GM15510 (cell line): ENCODE results near the gene ZNF513.

Experiments used
- POLR2A ChIP-seq: IDR thresholded peaks from 3 replicates; pipeline ENCODE4 v1.6.1; 2011; ENCODE audit warnings: borderline replicate concordance; ENCODE audit not compliant: insufficient read length; ENCODE audit errors: extremely low read depth

ZNF513 gene

DNA sequence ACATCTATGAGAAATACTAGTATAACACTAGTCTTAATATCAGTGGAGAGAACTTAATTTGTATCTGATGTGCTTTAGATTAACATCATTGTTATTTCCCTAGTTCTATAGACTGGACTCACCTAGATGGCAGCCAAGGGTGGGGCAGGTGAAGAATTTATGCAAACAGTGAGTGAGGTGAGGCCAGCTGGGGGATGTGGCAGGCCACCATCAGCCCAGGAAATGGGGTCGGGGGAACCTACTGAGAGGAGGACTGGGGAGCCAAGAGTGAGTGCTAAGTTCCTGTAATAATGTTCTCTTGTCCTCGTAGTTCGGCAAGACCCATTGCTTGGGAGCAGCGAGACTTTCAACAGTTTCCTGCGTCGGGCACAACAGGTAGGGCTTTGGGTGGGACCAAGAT is 7.6 kb downstream of the ZNF513 start:
- no peak for TF ChIP-seq POLR2A

DNA sequence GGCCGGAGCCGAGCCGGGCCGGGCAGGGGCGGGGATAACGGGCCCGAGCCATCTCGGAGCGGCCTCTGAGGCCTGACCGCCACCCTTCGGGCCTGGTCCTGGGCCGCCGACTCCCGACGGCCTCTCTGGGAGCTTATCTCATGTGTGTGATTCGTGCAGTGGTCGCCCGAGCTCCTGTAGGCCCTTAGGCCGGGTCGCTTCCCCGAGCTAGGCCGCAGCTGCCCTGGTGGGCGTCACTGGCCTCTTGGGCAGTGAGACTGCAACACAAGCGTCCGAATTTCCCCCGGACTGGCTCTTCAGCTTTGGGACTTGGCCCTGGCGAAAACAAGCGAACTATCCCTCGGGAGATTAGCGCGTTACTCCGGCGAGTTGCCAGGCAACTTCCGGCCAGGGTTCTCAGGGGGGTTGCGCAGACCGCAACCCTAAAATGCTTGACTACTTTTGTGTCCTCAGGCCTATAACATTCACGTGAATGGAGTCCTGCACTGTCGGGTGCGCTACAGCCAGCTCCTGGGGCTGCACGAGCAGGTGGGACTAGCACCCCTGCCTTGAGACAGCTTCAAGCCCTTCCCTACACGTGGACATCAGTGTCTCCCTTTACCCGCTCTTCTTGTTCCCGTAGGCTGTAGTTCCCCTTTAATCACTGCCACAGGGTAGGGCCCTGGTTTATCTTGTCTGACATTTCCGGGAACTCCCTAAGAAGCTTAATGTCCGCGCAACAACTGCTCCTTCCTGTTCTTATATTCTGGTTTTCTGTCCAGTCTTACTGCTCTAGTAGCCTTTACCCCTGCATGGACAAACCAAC is 9.5 kb downstream of the ZNF513 start:
- peak; percentile 46 for TF ChIP-seq POLR2A

DNA sequence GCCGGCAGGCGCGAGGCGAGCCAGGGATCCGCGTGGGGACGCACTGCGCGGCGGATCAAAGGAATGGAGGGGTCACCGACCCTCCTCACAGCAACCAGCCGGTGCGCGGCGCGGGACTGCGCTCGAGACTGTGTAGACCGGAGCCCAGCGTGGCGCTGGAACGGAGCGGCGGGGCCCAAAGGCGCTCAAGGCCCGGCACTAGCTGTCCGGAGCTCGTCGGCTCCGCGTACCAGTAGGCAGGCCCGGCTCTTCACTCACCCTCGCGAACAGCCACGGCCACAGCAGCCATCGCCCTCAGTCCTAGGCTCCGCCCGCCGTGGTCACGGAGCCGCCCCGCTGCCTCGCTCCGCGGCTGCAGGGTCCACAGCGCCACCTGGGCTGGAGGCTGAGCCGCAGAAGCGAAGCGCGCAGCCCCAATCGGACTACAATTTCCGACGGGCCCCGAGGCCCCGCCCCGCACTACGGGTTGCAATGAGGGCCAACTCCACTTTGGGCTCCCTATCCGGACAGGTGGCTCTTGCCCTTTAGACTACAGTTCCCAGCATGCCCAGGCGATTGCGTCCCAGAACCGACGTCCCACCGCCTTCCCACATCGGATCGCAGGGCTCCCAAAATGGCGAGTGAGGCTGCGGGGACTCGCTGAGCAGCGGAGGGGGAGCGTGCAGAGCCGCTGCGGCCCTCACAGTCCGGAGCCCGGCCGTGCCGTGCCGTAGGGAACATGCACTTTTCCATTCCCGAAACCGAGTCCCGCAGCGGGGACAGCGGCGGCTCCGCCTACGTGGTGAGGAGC is 10.3 kb downstream of the ZNF513 start, which contains the start of the genes EIF2B4 and SNX17:
TSS of gene EIF2B4 (minus strand) at position 313 of the 790 bp plus-strand sequence. CDS start at position 289, 24 bp downstream.
TSS of gene SNX17 (plus strand) at position 591 of the 790 bp plus-strand sequence. CDS start at position 719, 128 bp downstream.
- peak; percentile 81 for TF ChIP-seq POLR2A

DNA sequence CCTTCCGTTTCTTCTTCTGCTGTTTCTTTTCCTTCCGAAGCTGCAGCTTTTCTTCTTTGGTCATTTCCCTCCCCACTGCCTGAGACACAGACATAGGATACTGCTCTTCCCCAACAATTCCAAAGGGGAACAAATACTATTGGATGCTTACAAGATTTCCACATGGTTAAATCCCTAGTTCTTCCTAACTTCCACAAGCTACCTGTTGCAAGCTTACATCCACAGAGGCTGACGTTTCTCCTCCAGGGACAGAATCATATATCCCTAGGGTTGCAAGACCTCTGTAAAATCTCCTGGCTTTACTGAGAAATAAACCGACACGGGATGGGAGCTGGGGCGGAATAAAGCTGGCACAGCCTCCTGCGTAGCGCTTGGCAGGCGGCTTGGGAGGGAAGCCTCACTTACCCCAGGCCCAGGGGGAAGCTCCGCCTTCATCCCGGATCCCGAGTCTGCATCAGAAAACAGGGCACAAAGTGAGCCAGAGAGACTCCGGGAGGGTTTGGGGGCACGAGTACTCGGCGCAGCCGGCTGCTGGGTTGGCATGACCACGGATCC is 11.0 kb downstream of the ZNF513 start:
- no peak for TF ChIP-seq POLR2A

DNA sequence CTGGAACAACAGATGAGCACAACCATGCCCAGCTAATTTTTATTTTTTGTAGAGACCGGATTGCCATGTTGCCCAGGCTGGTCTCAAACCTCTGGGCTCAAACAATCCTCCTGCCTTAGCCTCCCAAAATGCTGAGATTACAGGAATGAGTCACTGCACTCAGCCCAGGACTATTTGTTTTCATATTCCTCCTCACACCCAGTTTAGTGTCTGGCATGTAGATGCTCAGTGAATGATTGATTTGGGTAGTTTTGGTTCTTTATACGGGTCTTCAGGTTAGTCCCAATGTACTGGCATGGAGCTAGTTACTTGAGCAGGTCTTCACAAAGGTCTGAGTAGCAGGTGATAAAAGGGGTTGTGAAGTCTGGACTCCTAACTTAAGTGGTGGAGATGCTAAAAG is 16.6 kb downstream of the ZNF513 start:
- TF ChIP-seq POLR2A = no peak

DNA sequence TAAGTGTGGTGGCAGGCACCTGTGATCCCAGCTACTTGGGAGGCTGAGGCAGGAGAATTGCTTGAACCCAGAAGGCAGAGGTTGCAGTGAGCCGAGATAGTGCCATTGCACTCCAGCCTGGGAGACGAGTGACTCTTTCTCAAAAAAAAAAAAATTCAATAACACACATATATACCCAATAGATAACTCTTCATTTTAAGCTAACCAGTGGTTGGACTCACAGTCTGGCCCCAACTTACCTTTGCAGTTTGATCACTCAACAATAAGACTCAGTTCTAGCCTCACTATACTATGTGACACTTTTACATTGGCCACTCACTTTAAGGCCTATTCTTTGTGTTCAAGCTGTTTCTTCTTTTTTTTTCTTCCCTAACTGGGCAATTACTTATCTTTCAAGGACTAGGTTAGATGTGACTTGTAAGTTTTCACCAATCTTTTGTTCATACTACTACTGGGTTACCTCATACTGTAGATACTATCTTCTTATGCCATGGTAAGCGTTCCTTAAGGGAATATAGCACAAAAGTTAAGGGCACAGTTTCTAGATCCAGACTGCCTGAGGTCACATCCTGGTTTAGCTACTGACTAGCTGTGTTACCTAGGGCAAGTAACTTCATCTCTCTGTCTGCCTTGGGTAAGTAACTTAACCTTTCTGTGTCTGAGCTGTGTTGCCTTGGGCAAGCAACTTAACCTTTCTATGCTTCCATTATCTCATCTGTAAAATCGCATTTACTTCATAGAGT is 17.7 kb downstream of the ZNF513 start:
- TF ChIP-seq POLR2A = no peak

DNA sequence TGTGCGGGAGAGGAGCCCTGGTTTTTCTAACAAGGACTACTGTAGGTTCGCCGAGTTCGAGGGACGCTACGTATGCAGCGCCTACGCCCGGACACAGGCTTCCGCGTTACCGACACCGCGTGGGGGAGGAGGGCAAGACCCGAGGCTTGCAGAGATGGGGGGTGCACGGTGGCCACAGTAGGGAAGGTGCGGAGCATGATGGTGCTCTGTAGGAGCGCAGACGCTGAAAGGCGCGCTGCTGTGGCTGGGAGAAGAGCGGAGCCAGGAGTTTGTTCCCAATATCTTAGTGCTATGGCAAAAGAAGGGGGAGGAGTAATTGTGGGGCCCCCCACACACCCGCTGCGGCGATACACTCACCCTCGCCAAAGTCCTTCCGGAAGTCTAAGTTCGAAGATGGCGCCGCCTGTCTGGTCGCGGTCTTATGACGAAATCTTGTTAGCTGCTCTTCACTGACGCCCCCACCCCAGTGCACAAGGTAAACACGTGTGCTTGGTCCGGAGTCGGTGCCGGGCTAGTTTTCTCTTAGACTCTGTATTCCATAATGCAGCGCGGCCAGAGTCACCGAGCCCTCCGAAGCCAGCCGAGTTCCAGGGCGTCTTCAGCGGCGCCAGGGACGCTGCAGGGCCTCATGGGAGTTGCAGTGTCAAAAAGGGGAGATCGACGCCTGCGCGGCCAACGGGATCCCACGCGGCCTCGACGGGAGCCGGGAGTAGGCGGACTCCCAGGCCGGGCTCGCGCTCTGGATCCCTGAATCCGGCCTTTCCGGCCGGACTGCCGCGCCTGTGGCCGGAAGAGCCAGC is 24.0 kb downstream of the ZNF513 start, which contains the start of gene GTF3C2:
TSS of gene GTF3C2 (minus strand) at position 383 of the 800 bp plus-strand sequence. CDS start 13,210 bp downstream, outside the sequence.
- TF ChIP-seq POLR2A = peak; percentile 53

DNA sequence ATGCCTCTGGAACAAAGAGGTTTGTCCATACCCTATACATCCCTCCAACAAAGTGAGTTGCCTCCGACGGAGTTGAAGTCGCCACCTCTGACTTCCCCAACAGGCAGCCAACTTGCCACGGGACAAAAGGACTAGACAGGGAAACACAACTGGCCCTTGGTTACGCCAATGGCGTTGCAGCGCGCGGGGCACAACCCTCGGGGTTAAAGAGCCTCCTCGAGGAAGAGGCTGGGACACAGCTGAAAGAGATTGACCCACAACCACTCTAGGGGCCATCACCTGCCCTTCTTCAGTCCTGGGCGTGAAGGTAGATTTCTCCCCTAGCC is 24.5 kb downstream of the ZNF513 start:
- TF ChIP-seq POLR2A = no peak

DNA sequence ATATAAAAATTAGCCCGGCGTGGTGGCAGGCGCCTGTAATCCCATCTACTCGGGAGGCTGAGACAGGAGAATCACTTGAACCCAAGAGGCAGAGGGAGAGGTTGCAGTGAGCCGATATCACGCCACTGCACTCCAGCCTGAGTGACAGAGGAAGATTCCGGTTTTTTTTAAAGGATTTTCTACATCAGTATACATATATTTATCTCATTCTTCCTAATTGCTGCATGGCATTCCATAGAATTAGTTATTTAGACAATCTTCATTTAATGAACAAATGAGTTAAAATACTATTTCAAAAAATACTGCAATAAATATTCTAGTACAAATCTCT is 26.0 kb downstream of the ZNF513 start:
- no peak for TF ChIP-seq POLR2A

DNA sequence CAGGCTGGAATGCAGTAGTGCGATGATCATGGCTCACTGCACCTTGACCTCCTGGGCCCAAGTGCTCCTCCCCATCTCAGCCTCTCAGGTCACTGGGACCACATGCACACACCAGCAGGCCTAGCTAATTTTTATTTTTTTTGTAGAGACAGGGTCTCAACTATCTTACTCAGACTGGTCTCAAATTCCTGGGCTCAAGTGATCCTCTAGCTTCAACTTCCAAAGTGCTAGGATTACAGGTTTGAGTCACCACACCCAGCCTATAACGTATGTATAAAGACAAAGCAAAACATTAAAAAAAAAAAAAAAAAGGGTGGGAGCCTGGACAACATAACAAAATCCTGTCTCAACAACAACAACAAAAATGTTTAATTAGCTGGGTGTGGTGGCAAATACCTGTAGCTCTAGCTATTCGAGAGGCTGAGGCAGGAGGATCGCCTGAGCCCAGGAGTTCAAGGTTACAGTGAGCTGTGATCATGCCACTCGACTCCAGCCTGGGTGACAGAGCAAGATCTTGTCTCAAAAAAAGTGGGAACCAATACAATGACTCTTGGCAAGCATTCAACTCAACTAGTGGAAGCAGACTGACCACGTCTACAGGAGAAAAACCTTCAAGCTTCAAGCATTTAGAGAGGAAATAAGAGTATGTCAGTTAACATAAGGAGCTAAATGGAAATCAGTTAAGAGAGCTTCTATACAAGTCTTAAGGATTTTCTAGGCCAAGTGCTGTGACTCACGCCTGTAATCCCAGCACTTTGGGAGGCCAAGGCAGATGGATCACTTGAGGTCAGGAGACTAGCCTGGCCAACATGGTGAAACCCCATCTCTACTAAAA is 26.6 kb downstream of the ZNF513 start:
- TF ChIP-seq POLR2A = no peak

DNA sequence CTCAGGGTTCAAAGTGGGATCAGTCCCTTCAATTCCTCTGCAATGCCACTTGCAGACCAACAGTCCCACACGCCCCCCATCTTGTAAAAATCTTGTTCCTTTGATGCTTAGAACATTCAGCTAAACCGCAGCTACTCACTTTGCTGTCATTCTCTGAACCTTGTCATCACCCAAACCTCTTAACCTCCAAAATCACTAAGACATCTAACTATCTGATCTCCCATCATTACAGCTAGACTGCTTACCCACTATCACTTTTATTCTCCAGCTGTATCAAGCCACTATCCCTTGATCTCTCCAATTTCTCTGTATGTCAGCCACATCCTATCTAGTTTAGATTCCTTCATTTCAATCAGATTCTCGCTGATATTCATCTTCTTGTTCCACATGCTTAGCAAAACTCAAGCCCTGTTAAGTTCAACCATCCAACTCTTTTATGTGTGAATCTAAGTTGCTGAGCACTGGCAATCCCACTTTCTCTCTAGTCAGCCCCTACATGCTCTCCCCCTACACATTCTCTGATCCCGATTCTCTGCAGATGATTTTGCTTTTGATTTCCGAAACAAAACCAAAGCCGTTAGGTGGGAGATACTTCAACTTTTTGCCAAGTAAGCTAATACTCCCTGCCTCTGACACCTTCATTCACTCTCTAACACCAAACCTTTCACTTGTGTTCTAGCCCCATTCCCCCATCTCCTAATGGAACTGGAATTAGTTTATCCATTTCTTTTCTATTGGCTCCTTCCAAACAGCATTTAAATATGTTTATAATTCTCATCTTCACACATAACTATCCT is 28.5 kb downstream of the ZNF513 start:
- no peak for TF ChIP-seq POLR2A

DNA sequence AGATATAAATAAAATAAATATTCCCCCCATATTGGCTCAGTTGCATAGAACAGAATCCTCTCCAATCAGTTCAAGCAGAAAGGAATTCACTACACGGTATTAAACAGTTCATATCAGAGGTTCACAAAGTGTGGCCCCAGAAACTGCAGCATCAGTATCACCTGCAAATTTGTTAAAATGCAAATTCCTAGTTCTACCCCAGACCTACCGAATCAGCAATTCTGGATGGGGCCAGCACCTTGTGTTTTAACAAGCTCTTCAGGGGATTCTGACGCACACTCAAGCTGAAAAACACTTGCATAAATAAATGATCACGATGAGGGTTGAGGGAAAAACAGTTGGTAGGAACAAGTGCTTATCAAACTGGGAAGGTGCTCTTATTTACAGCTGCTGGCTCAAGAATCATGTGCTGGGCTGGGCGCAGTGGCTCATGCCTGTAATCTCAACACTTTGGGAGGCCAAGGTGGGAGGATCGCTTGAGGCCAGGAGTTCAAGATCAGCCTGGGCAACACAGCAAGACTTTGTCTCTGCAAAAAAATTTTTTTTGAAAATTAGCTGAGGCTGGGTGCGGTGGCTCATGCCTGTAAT is 30.3 kb downstream of the ZNF513 start:
- no peak for TF ChIP-seq POLR2A
